ENCODE results near the gene PDLIM5.

The PDLIM5 gene

GRCh38 chr4:94534401-94535312, 82.9 kb downstream of the PDLIM5 start:
- Histone ChIP-seq H3K27ac (ENCODE audit: poor library complexity, severe bottlenecking) (peak overlapping the region; percentile 53), H3K36me3 (ENCODE audit: low read depth) (peaks cover 6% of the 10 kb centered on the region; the same call in 1 of the 2 replicates), H3K27me3 (ENCODE audit: insufficient read depth, poor library complexity, severe bottlenecking) (no peaks in the 10 kb centered on the region), H3K9me3 (ENCODE audit: severe bottlenecking) (no peaks in the 10 kb centered on the region), H3K4me1 (ENCODE audit: insufficient read depth, poor library complexity, severe bottlenecking) (peaks cover 72% of the 10 kb centered on the region), H3K4me3 (ENCODE audit: severe bottlenecking) (no peak overlapping the region)
- DNase-seq (ENCODE audit: low spot score) (no peak), ATAC-seq (ENCODE audit: low read depth) (peak; percentile 3; the same call in 1 of the 3 replicates)
- no peak for TF ChIP-seq CTCF (IDR thresholded peaks at IDR 0.05; ENCODE audit: poor library complexity, severe bottlenecking)

GRCh38 chr4:94536049-94536448, 84.3 kb downstream of the PDLIM5 start:
- no peak for TF ChIP-seq CTCF (IDR thresholded peaks at IDR 0.05; ENCODE audit: poor library complexity, severe bottlenecking)
- Histone ChIP-seq H3K9me3 (ENCODE audit: severe bottlenecking) (no peaks in the 10 kb centered on the region), H3K27me3 (ENCODE audit: insufficient read depth, poor library complexity, severe bottlenecking) (no peaks in the 10 kb centered on the region), H3K4me1 (ENCODE audit: insufficient read depth, poor library complexity, severe bottlenecking) (peaks cover 71% of the 10 kb centered on the region), H3K4me3 (ENCODE audit: severe bottlenecking) (no peak overlapping the region), H3K27ac (ENCODE audit: poor library complexity, severe bottlenecking) (no peak overlapping the region), H3K36me3 (ENCODE audit: low read depth) (peaks cover 6% of the 10 kb centered on the region; the same call in 1 of the 2 replicates)
- DNase-seq (ENCODE audit: low spot score) (no peak), ATAC-seq (ENCODE audit: low read depth) (no peak)

- DNase-seq (ENCODE audit: low spot score) (no peak), ATAC-seq (ENCODE audit: low read depth) (no peak)
- no peak overlapping the region for H3K4me3 ChIP-seq (ENCODE audit: severe bottlenecking)
- H3K36me3 ChIP-seq (ENCODE audit: low read depth): peaks cover 6% of the 10 kb centered on the region; the same call in 1 of the 2 replicates
- no peaks in the 10 kb centered on the region for H3K9me3 ChIP-seq (ENCODE audit: severe bottlenecking)
- no peak for TF ChIP-seq CTCF (IDR thresholded peaks at IDR 0.05; ENCODE audit: poor library complexity, severe bottlenecking)
- H3K27ac ChIP-seq (ENCODE audit: poor library complexity, severe bottlenecking): no peak overlapping the region
- H3K4me1 ChIP-seq (ENCODE audit: insufficient read depth, poor library complexity, severe bottlenecking): peaks cover 63% of the 10 kb centered on the region
- H3K27me3 ChIP-seq (ENCODE audit: insufficient read depth, poor library complexity, severe bottlenecking): no peaks in the 10 kb centered on the region
These were observed 85.1 kb downstream of the PDLIM5 start for GRCh38 chr4:94536649-94537469.

GRCh38 chr4:94537921-94538628, 86.3 kb downstream of the PDLIM5 start:
- Histone ChIP-seq H3K9me3 (ENCODE audit: severe bottlenecking) (no peaks in the 10 kb centered on the region), H3K36me3 (ENCODE audit: low read depth) (peaks cover 9% of the 10 kb centered on the region; the same call in 1 of the 2 replicates), H3K27ac (ENCODE audit: poor library complexity, severe bottlenecking) (no peak overlapping the region), H3K4me1 (ENCODE audit: insufficient read depth, poor library complexity, severe bottlenecking) (peaks cover 51% of the 10 kb centered on the region), H3K4me3 (ENCODE audit: severe bottlenecking) (no peak overlapping the region), H3K27me3 (ENCODE audit: insufficient read depth, poor library complexity, severe bottlenecking) (no peaks in the 10 kb centered on the region)
- no peak for ATAC-seq (ENCODE audit: low read depth)
- TF ChIP-seq CTCF (IDR thresholded peaks at IDR 0.05; ENCODE audit: poor library complexity, severe bottlenecking): no peak
- no peak for DNase-seq (ENCODE audit: low spot score)
